ENCODE results near the gene BACE2.

DNA sequence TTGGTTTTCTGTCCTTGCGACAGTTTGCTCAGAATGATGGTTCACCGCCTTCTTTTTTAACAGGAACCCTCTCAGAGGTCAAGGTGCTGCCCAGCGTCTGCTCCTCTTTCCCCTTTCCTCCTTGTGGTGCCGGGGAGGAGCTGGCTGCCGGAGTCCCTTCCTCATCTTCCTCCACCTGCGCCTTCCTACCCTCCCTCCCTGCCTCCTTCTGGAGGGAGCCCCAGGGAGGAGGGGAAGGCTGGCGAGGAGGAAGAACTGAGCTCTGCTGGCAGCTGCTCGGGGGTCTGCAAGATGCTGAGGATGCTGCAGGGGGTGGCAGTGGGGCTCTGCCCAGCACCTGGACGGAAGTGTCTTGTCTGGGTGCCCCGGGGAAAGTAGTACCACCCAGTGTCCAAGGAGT, 31.2 kb downstream of the BACE2 start:
- TF ChIP-seq, protein P1, sequence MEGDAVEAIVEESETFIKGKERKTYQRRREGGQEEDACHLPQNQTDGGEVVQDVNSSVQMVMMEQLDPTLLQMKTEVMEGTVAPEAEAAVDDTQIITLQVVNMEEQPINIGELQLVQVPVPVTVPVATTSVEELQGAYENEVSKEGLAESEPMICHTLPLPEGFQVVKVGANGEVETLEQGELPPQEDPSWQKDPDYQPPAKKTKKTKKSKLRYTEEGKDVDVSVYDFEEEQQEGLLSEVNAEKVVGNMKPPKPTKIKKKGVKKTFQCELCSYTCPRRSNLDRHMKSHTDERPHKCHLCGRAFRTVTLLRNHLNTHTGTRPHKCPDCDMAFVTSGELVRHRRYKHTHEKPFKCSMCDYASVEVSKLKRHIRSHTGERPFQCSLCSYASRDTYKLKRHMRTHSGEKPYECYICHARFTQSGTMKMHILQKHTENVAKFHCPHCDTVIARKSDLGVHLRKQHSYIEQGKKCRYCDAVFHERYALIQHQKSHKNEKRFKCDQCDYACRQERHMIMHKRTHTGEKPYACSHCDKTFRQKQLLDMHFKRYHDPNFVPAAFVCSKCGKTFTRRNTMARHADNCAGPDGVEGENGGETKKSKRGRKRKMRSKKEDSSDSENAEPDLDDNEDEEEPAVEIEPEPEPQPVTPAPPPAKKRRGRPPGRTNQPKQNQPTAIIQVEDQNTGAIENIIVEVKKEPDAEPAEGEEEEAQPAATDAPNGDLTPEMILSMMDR (IDR thresholded peaks at IDR 0.05; ENCODE audit: low read depth, low read length, missing input control): no peak
- TF ChIP-seq, protein P2, sequence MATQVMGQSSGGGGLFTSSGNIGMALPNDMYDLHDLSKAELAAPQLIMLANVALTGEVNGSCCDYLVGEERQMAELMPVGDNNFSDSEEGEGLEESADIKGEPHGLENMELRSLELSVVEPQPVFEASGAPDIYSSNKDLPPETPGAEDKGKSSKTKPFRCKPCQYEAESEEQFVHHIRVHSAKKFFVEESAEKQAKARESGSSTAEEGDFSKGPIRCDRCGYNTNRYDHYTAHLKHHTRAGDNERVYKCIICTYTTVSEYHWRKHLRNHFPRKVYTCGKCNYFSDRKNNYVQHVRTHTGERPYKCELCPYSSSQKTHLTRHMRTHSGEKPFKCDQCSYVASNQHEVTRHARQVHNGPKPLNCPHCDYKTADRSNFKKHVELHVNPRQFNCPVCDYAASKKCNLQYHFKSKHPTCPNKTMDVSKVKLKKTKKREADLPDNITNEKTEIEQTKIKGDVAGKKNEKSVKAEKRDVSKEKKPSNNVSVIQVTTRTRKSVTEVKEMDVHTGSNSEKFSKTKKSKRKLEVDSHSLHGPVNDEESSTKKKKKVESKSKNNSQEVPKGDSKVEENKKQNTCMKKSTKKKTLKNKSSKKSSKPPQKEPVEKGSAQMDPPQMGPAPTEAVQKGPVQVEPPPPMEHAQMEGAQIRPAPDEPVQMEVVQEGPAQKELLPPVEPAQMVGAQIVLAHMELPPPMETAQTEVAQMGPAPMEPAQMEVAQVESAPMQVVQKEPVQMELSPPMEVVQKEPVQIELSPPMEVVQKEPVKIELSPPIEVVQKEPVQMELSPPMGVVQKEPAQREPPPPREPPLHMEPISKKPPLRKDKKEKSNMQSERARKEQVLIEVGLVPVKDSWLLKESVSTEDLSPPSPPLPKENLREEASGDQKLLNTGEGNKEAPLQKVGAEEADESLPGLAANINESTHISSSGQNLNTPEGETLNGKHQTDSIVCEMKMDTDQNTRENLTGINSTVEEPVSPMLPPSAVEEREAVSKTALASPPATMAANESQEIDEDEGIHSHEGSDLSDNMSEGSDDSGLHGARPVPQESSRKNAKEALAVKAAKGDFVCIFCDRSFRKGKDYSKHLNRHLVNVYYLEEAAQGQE (IDR thresholded peaks at IDR 0.05): no peak
- TF ChIP-seq YY1 (IDR thresholded peaks at IDR 0.05) (no peak), RAD21 (IDR thresholded peaks at IDR 0.05) (no peak), JUND (IDR thresholded peaks at IDR 0.05) (no peak), SP1 (IDR thresholded peaks at IDR 0.05) (no peak)

All from liver (tissue), 3 donors.